PFSK-1 (cell line): Measurements from ENCODE around the gene PPP1R12B.

ENCODE experiments used
- POLR2AphosphoS5 ChIP-seq: IDR thresholded peaks from 2 replicates; pipeline ENCODE4 v1.6.1; 2012; ENCODE audit warnings: low read depth, mild to moderate bottlenecking, control low read depth, low read length, moderate library complexity
- SIN3A ChIP-seq: IDR thresholded peaks from 2 replicates; pipeline ENCODE4 v1.6.1; 2012; ENCODE audit warnings: mild to moderate bottlenecking, low read length, moderate library complexity, borderline replicate concordance; ENCODE audit not compliant: insufficient read depth
- TAF1 ChIP-seq: IDR thresholded peaks from 2 replicates; pipeline ENCODE4 v1.6.1; 2012; ENCODE audit warnings: low read length, control low read depth, borderline replicate concordance; ENCODE audit not compliant: insufficient read depth

DNA sequence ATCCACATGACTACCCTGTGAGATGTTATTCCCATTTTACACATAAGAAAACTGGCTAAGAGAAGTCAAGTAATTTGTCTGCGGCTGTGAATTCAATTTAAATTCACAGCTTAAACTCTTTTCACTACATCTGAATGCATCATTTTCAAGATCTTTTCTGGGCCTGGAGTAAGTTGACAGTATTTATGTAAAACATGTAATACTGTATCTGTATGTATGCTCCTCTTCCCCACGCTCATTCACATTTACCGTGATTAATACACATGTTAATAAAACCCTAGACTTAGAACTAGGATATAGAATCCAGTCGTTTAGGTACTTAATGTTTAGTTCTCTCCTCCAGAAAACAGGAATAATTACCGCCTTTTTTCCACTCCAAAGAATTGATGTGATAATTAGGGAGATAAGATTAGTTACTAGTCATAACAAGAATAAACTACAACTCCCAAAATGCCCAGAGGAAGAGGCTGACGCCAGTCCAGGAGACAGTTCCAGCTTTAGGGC, 442 bp upstream of the PPP1R12B start:
- TF ChIP-seq TAF1 (no peak), SIN3A (no peak), POLR2AphosphoS5 (no peak)
